HK-2 (cell line): Measurements from ENCODE around the gene FFAR4.

Experiments
- DNase-seq: peaks from one replicate; pipeline ENCODE4 v3.0.0-alpha.2; 2018; ENCODE audit not compliant: unreplicated experiment

The FFAR4 gene

DNA sequence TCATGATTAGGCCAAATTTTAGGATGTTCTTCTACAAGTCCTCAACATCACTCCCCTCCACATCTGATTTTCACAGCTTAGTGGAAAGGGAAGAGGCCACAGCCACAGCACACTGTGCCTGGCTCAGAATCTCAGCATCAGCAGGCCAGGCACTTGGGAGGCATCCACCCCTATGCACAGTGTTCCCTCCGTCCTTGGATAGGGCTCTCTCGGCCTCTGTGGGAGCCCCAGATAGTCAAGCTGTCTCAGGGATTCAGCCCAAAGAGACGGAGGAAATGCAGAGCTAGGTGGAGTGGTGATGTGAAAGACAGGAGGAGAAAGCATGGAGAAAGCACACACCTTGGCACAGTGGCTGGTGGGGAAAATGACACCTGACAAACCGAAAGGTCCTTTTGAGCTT is 33.3 kb downstream of the FFAR4 start:
- no peak for DNase-seq

DNA sequence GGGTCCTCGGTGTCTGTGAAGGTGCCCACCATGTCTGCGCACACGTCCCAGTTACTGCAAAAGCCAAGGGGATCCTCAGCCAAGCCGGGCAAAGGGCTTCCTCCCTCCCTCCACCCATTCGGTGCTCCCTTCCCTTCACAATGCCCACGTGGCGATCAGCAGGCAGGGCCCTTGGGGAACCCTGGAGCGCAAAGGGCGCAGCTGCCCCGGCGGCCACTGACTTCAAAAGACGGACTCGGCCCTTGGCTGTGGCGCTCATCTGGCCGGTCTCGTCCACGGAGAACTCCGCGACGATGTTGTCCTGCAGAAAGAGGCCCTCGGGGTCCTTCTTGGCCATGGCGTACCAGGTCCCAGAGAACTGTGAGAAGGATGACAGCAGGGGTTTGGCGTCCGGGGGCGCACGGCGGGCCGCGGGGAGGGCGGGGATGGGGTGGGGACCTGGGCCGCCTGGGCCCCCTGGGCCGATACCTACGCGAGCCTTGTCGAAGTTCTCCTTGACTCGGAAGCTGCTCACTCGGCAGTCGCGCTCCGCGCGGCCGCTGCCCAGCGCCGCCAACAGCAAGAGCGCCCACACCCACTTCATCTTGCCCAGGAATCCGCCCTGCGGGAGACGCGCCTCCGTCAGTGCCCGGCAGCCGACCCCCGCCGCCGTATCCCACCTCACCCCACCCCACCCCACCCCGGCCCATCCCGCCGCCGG is 34.1 kb downstream of the FFAR4 start:
- DNase-seq = no peak

GRCh38 chr10:93601146-93601773 is 34.8 kb downstream of the FFAR4 start, which contains the start of gene RBP4:
Gene RBP4, minus strand, starts transcription at chr10:93601235. Its CDS starts 207 bp downstream, at chr10:93601028.
- no peak for DNase-seq

- DNase-seq = no peak
Observed at GRCh38 chr10:93601774-93602162, 35.3 kb downstream of the FFAR4 start.

- no peak for DNase-seq
Observed at GRCh38 chr10:93603023-93603422, 36.6 kb downstream of the FFAR4 start.

- no peak for DNase-seq
Observed at GRCh38 chr10:93604146-93604545, 37.7 kb downstream of the FFAR4 start.

- DNase-seq = no peak
Observed at GRCh38 chr10:93608421-93608820, 42.0 kb downstream of the FFAR4 start.

DNA sequence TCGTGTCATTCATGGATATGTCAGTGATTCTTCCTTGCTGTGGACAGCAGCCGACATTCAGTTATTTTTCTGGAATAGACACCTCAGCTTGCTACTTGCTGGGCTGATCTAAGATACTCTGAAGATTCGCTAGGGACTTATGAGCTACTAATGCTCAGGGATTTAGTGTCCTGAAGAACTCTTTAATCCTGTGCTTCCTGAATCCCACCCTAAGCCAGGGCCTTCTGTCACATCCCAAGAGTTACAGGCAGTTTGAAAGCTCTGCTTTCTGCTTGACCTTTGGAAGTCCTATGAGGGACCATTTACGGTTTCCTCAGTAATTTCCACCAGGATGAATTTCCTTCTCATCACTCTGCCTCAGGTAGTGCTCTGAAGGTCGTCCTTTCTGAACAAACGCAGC is 45.8 kb downstream of the FFAR4 start, which contains the start of gene PDE6C:
TSS of gene PDE6C (plus strand) at position 227 of the 400 bp plus-strand sequence. CDS start 189 bp downstream, outside the sequence.
- DNase-seq = no peak

DNA sequence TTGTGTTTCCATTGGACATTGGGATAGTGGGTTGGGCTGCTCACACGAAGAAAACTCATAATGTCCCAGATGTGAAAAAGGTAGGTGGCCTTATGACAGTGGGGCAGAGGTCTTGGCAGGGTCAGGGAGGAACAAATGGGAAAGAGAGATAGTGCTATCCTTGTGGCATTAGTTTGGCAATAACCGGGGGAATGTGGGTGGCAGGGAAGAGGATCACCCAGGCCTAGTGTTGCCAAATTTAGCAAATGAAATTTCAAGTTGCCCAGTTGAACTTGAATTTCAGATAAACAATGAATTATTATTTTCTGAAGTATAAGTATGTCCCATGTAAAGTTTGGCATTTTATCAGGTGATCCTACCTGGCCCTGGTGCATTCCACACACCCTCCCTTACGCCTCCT is 46.7 kb downstream of the FFAR4 start:
- DNase-seq = no peak

- DNase-seq = no peak
Observed at GRCh38 chr10:93614101-93614825, 47.8 kb downstream of the FFAR4 start.

GRCh38 chr10:93615576-93616235 is 49.2 kb downstream of the FFAR4 start:
- DNase-seq = no peak

GRCh38 chr10:93620925-93621324 is 54.5 kb downstream of the FFAR4 start:
- DNase-seq = no peak

- no peak for DNase-seq
Observed at GRCh38 chr10:93622942-93623341, 56.5 kb downstream of the FFAR4 start.

GRCh38 chr10:93628858-93629257 is 62.4 kb downstream of the FFAR4 start:
- DNase-seq = no peak

- DNase-seq = no peak
Observed at GRCh38 chr10:93629647-93630305, 63.3 kb downstream of the FFAR4 start.

DNA sequence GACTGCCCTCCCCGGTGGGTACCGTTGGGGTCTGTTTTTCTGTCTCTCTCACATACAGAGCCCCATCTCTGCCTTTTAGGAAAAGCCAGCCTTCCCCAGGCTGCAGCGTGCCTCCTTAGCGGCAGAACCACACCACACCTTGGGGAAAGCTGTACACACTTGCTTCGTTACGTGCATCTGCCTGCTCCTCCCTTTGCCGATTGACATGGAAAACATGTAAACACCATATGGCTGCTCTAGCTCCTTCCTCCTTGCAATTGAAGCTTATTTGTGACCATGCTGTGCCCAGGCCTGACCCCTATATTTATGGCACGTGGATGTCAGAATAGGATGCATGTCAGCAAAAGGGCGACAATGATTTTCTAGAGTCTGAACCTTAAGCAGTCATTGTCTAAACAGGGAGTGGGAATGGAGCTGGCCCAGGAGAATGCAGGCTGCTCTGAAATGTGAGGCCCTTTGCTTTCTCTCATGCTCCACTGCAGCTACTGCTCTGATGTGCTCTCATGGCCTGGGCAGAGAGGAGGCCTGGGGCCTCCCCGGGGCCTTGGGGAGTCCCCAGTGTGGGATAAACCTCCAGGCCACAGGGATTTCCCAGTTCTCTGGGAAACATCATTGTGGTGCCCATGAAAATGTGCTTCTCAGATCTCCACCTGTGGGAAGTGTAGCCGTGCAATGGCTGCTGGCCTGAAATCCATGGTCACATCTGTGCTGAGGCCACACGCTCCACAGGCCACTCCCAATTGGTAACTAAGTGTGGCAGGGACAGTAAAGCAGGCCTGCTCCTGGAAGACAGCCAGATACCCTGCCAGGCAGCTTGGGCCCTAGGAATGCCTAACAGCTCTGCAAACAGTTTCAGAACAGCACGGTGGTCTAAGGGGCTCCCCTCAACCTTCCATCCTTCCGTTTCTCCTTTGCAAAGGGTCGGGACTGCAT is 64.4 kb downstream of the FFAR4 start:
- peak; percentile 1 for DNase-seq
